GM18951 (cell line): ENCODE results near the gene MICAL2.

ENCODE experiments used
- POLR2A ChIP-seq: IDR thresholded peaks from 4 replicates; pipeline ENCODE4 v1.6.1; 2011; ENCODE audit warnings: mild to moderate bottlenecking; ENCODE audit not compliant: insufficient read length, insufficient read depth; ENCODE audit errors: extremely low read depth
- in situ Hi-C: fragments of 300-500 bp; cut with MboI; formaldehyde crosslinking; loops from one replicate; pipeline ENCODE4 v1.12.0; 2022; ENCODE audit warnings: low sequenced_read_pairs, mixed read lengths, inconsistent platforms; ENCODE audit not compliant: unreplicated experiment

The MICAL2 gene

GRCh38 chr11:12207384-12208150 is 97.2 kb downstream of the MICAL2 start:
- TF ChIP-seq POLR2A = no peak
- in situ Hi-C loops = no loop called here

GRCh38 chr11:12209096-12209495 is 98.7 kb downstream of the MICAL2 start:
- no peak for TF ChIP-seq POLR2A
- in situ Hi-C loops = no loop called here

DNA sequence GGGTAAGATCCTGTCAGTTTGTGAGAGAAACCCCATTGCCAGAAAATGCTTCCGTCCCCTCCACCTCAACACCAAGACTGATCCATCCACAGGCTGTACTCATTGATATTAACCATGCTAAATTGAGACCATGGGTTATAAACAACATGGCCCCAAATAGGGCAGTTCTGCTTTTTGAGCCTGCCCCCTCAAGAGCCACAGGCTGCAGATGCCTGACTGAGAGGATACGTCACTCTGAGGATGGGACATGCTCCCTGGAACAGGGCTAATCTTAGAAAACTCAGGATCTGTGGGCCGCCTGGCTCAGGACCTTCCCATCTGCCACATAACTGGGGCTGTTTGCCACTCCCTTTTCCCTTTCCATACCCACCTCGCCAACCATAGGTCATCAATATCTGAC is 99.8 kb downstream of the MICAL2 start:
- no peak for TF ChIP-seq POLR2A
- in situ Hi-C loops = no loop called here

DNA sequence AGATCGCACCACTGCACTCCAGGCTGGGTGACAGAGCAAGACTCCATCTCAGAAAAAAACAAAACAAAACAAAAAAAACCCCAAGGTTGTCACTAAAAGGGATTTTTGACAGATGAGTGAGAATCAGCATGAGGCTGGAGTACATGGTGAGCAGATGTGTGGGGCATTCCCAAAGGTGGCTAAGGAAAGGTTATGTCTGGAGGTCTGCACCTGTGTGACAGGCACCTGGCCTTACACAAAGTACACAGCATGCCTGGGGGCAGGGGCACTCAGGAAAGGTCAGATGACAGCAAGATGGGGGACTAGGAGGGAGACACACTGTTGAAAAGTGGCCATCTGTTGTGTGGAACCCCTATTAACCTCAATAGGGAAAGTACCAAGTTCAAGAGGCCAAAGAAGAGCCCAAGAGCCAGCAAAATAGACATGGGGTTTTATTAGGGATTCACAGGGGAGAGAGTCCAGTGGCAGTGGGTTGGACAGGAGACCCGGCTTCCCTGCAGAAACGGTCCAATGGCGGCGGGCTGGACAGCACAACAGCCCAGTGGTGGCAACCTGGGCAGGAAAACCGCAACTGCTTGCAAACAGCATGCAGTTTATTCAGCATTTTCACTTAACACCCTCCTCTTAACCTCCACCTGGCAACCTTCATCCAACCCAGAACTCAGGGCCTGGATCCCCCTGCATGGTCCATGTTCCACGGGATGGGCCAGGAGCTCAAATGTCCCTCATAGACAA is 101.1 kb downstream of the MICAL2 start:
- in situ Hi-C loops = no loop called here
- no peak for TF ChIP-seq POLR2A

DNA sequence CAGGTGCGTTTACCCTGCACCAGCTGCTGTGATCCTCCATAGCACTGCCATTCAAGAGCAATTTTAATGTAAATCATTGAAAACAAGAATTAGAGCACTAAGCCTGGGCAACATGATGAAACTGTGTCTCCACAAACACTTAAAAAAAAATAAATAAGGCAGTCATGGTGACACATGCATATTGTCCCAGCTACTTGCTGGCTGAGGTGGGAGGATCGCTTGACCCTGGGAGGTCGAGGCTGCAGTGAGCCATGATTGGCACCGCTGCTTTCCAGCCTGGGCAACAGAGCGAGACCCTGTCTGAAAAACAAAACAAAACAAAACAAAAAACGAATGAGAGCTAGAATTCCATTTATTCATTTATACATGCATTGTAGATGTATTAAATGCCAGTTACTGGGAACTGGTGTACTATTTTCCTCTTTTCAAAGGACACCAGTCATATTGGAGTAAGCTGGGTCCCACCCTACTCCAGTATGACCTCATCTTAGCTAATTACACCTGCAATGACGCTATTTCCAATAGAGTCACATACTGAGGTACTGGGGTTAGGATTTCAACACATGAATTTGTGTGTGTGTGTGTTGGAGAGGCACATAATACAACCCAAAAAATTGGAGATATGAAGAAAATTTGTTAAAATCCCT is 101.9 kb downstream of the MICAL2 start:
- in situ Hi-C loops = no loop called here
- TF ChIP-seq POLR2A = no peak

- in situ Hi-C loops = no loop called here
- no peak for TF ChIP-seq POLR2A
Measured at GRCh38 chr11:12212821-12213185, 102.4 kb downstream of the MICAL2 start.

GRCh38 chr11:12213883-12214282 is 103.5 kb downstream of the MICAL2 start:
- in situ Hi-C loops = no loop called here
- no peak for TF ChIP-seq POLR2A

DNA sequence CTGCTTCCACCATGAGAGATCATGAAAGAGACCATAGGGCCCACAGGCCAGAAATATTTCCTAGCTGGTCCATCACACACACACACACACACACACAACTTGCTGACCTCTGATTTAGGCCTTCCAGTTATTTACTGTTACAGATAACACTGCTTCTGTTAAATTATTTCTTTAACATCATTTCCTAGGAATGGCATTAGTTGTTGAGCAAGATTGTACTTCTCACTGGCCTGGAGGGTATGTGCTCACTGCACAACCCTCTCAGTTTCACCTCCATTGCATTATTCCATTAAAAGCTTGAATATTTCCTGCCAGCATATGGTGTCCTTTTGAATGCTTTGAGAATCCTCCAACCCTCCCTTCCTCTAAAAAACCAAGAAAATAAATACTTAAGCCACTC is 104.4 kb downstream of the MICAL2 start:
- TF ChIP-seq POLR2A = no peak
- in situ Hi-C loops = no loop called here

DNA sequence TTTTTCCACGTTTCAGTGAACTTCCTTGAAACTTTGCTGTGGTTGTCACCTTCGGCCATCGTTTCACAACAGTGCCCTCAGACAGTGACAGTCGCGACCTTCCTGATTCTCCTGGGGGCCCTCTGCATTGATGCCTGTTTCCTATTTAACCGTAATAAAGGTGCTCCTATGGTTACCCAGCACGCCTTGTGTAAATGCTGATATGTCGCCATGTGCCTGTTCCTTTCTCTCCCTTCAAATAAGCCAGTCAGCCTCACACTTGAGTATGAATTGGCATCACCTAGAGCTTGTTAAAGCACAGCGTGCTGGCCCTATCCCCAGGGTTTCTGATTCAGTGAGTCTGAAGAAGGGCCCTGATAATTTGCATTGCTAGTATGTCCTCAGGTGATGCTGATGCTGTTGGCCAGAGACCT is 104.8 kb downstream of the MICAL2 start:
- in situ Hi-C loops = no loop called here
- no peak for TF ChIP-seq POLR2A

DNA sequence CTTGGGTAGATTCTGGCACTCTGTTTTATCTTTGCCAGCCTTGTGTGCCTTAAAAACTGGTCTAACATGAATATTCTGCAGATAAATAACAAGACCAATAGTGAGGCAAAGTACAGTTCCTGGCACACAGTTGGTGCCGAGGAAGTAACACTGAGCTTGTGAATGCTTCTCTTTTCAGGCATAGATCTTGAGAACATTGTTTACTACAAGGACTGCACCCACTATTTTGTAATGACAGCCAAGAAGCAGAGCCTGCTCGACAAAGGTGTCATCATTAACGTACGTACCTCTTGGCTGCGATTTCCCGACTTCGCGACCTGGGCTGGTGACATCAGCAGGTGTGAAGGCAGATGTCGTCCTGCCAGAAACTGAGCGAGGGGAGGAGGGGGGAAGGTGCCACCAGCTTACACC is 105.7 kb downstream of the MICAL2 start:
- in situ Hi-C loops = no loop called here

GRCh38 chr11:12216671-12217374 is 106.4 kb downstream of the MICAL2 start:
- no peak for TF ChIP-seq POLR2A
- in situ Hi-C loops = no loop called here

More for the DNA sequence above, 105.7 kb downstream of the MICAL2 start:
- TF ChIP-seq POLR2A = no peak

- in situ Hi-C loops = no loop called here
- TF ChIP-seq POLR2A = no peak
Measured at GRCh38 chr11:12217879-12218278, 107.5 kb downstream of the MICAL2 start.

DNA sequence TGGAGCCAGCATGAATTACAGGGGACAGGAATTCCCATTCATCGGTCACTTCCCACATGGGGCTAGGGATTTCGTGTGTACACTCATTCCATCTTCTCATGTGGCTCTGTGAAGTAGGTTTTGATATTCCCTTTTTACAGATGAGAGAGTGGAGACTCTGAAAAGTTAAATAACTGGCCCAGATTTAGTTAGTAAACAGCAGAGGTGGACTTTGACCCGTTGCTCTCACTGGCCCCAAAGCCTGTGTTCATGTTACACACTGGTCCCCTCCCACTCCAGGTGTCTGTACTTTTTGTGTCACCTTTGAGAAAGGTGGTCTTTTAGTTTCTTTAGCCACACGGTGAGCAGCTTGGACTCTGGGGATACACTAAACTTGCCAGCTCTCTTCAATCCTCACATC is 108.5 kb downstream of the MICAL2 start:
- TF ChIP-seq POLR2A = no peak
- in situ Hi-C loops = no loop called here

GRCh38 chr11:12219757-12220156 is 109.4 kb downstream of the MICAL2 start:
- TF ChIP-seq POLR2A = no peak
- in situ Hi-C loops = no loop called here

- TF ChIP-seq POLR2A = no peak
Measured at GRCh38 chr11:12220305-12220704, 109.9 kb downstream of the MICAL2 start.

More at GRCh38 chr11:12220305-12220704, 109.9 kb downstream of the MICAL2 start:
- in situ Hi-C loops = no loop called here
